Renal pelvis (tissue), 12 donors: ENCODE results near the gene OTOGL. TPM values are rescaled to one million over a fixed set of nuclear protein-coding genes. Genes with fewer than 3 reads are reported as not detected.
"Not testable (repeated sequence)": the region's sequence is repeated elsewhere in the genome, so short reads cannot be mapped to it uniquely, and the experiment has no call there.

Source experiments
- DNase-seq: peaks from one replicate; pipeline ENCODE4 v3.0.0-alpha.2; 2013
- long read RNA-seq, 16 experiments: transcript quantifications; one replicate each; lab custom pipeline, GENCODE V29; 2026
- polyA plus RNA-seq, 3 donors: library from polyadenylated mRNA; unstranded; fragments of 120-200 nt; gene quantifications; one replicate each; pipeline ENCODE4 v1.2.1, GENCODE V29; 2013; ENCODE audit not compliant: insufficient read length in 3 of 3

The OTOGL gene
- 1 to 10 TPM in 1 of 3 donors, under 1 TPM in 2; 0.78 to 1.1 (median 0.81) TPM for polyA plus RNA-seq
- long read RNA-seq, donor 1: 0 reads
- long read RNA-seq, donor 2: 0 reads
- long read RNA-seq, donor 3: 0 reads
- long read RNA-seq, donor 4: 0 reads
- long read RNA-seq, donor 5: 0 reads
- long read RNA-seq, donor 6: 0 reads
- long read RNA-seq, donor 7: 0 reads
- long read RNA-seq, donor 8: 0 reads
- long read RNA-seq, donor 9: 0 reads
- long read RNA-seq, donor 10: 0 reads
- long read RNA-seq, donor 11: 0 reads
- long read RNA-seq, donor 12: 0 reads
- long read RNA-seq, donor 13: 0 reads
- long read RNA-seq, donor 14: 0 reads
- long read RNA-seq, donor 15: 0 reads
- long read RNA-seq, donor 16: 0 reads

- DNase-seq: peak; percentile 14
Measured at GRCh38 chr12:80099259-80099658, at the start of gene OTOGL. Gene OTOGL, plus strand, starts transcription at chr12:80099537. Its CDS starts 109,895 bp downstream, at chr12:80209432.

- no peak for DNase-seq
Measured at GRCh38 chr12:80050236-80050635, 49.1 kb upstream of the OTOGL start.

GRCh38 chr12:80053051-80053790, 46.1 kb upstream of the OTOGL start:
- peak; percentile 19 for DNase-seq

GRCh38 chr12:80056232-80056631, 43.1 kb upstream of the OTOGL start:
- no peak for DNase-seq

GRCh38 chr12:80056845-80057244, 42.5 kb upstream of the OTOGL start:
- DNase-seq: peak; percentile 37

GRCh38 chr12:80058586-80058985, 40.8 kb upstream of the OTOGL start:
- no peak for DNase-seq

GRCh38 chr12:80059102-80059501, 40.2 kb upstream of the OTOGL start:
- no peak for DNase-seq

GRCh38 chr12:80059875-80060274, 39.5 kb upstream of the OTOGL start:
- no peak for DNase-seq

GRCh38 chr12:80064269-80064668, 35.1 kb upstream of the OTOGL start:
- DNase-seq: no peak

- no peak for DNase-seq
Measured at GRCh38 chr12:80064951-80065350, 34.4 kb upstream of the OTOGL start.

- no peak for DNase-seq
Measured at GRCh38 chr12:80068173-80068572, 31.2 kb upstream of the OTOGL start.

- not testable (repeated sequence) for DNase-seq
Measured at GRCh38 chr12:80083892-80084614, 15.3 kb upstream of the OTOGL start.

GRCh38 chr12:80086025-80086424, 13.3 kb upstream of the OTOGL start:
- DNase-seq: no peak

- no peak for DNase-seq
Measured at GRCh38 chr12:80087486-80088213, 11.7 kb upstream of the OTOGL start.

GRCh38 chr12:80100591-80100990, 1.3 kb downstream of the OTOGL start:
- DNase-seq: peak; percentile 14

GRCh38 chr12:80101126-80101525, 1.8 kb downstream of the OTOGL start:
- DNase-seq: no peak

GRCh38 chr12:80107221-80107620, 7.9 kb downstream of the OTOGL start:
- no peak for DNase-seq

- no peak for DNase-seq
Measured at GRCh38 chr12:80116735-80117134, 17.4 kb downstream of the OTOGL start.

GRCh38 chr12:80118565-80119324, 19.4 kb downstream of the OTOGL start:
- no peak for DNase-seq

- no peak for DNase-seq
Measured at GRCh38 chr12:80120994-80121393, 21.7 kb downstream of the OTOGL start.

- DNase-seq: no peak
Measured at GRCh38 chr12:80121661-80122060, 22.3 kb downstream of the OTOGL start.
